Muscle layer of colon (tissue), 2 donors: ENCODE measurements around the gene SLC31A1.

Source experiments
- H3K27ac ChIP-seq: one replicate; pipeline ENCODE4 v1.7.0; 2013; ENCODE audit warnings: low read depth, mild to moderate bottlenecking, low read length, moderate library complexity
- H3K27me3 ChIP-seq, 2 donors: one replicate each; pipeline ENCODE4 v1.7.0; 2013; ENCODE audit warnings: low read length in 2 of 2, mild to moderate bottlenecking in 2 of 2; ENCODE audit not compliant: insufficient read depth in 2 of 2, control insufficient read depth in 1 of 2
- H3K36me3 ChIP-seq: one replicate; pipeline ENCODE4 v1.7.0; 2013; ENCODE audit warnings: mild to moderate bottlenecking, low read length; ENCODE audit not compliant: insufficient read depth
- H3K4me1 ChIP-seq: one replicate; pipeline ENCODE4 v1.7.0; 2013; ENCODE audit warnings: mild to moderate bottlenecking, low read length; ENCODE audit not compliant: insufficient read depth
- H3K4me3 ChIP-seq, 2 donors: one replicate each; pipeline ENCODE4 v1.7.0; 2013; ENCODE audit warnings: low read length in 2 of 2, low read depth in 1 of 2, mild to moderate bottlenecking in 1 of 2, moderate library complexity in 1 of 2
- H3K9ac ChIP-seq: one replicate; pipeline ENCODE4 v1.7.0; 2013; ENCODE audit warnings: low read length
- H3K9me3 ChIP-seq: one replicate; pipeline ENCODE4 v1.7.0; 2013; ENCODE audit warnings: mild to moderate bottlenecking, low read length
- donor health status: abdominal sarcoma.
- donor health status: Adenocarcinoma of cecum.

SLC31A1 gene

GRCh38 chr9:113187929-113188595 lies 33.3 kb upstream of the SLC31A1 start:
- Histone ChIP-seq H3K27ac (no peak overlapping the region), H3K4me3 (no peak overlapping the region)

GRCh38 chr9:113192455-113192854 lies 28.9 kb upstream of the SLC31A1 start:
- Histone ChIP-seq H3K9me3 (no peaks in the 10 kb centered on the region), H3K4me1 (no peaks in the 10 kb centered on the region), H3K4me3 (no peak overlapping the region), H3K9ac (no peak overlapping the region), H3K27me3 (no peaks in the 10 kb centered on the region), H3K36me3 (peaks cover 39% of the 10 kb centered on the region), H3K27ac (no peak overlapping the region)

More at GRCh38 chr9:113187929-113188595, 33.3 kb upstream of the SLC31A1 start:
- Histone ChIP-seq H3K9ac (no peak overlapping the region), H3K36me3 (peaks cover 67% of the 10 kb centered on the region), H3K27me3 (no peaks in the 10 kb centered on the region), H3K9me3 (no peaks in the 10 kb centered on the region), H3K4me1 (no peaks in the 10 kb centered on the region)

- Histone ChIP-seq H3K9ac (no peak overlapping the region), H3K27me3 (no peaks in the 10 kb centered on the region), H3K4me1 (no peaks in the 10 kb centered on the region), H3K4me3 (no peak overlapping the region), H3K9me3 (no peaks in the 10 kb centered on the region), H3K36me3 (peaks cover 48% of the 10 kb centered on the region), H3K27ac (no peak overlapping the region)
These were observed 21.5 kb upstream of the SLC31A1 start for GRCh38 chr9:113199683-113200329.

- Histone ChIP-seq H3K9ac (no peak overlapping the region), H3K36me3 (peaks cover 55% of the 10 kb centered on the region), H3K4me1 (no peaks in the 10 kb centered on the region)
These were observed 15.9 kb upstream of the SLC31A1 start for GRCh38 chr9:113205432-113205831.

GRCh38 chr9:113205861-113206260 lies 15.5 kb upstream of the SLC31A1 start:
- Histone ChIP-seq H3K9ac (no peak overlapping the region), H3K9me3 (no peaks in the 10 kb centered on the region), H3K27ac (no peak overlapping the region), H3K27me3 (no peaks in the 10 kb centered on the region), H3K36me3 (peaks cover 59% of the 10 kb centered on the region), H3K4me3 (no peak overlapping the region), H3K4me1 (no peaks in the 10 kb centered on the region)

More at GRCh38 chr9:113205432-113205831, 15.9 kb upstream of the SLC31A1 start:
- Histone ChIP-seq H3K27me3 (no peaks in the 10 kb centered on the region), H3K9me3 (no peaks in the 10 kb centered on the region), H3K27ac (no peak overlapping the region), H3K4me3 (no peak overlapping the region)

GRCh38 chr9:113210815-113211214 lies 10.5 kb upstream of the SLC31A1 start:
- no peak overlapping the region for H3K9ac ChIP-seq
- no peaks in the 10 kb centered on the region for H3K27me3 ChIP-seq
- H3K27ac ChIP-seq: no peak overlapping the region
- no peaks in the 10 kb centered on the region for H3K9me3 ChIP-seq
- no peaks in the 10 kb centered on the region for H3K4me1 ChIP-seq
- peaks cover 37% of the 10 kb centered on the region for H3K36me3 ChIP-seq
- no peak overlapping the region for H3K4me3 ChIP-seq

GRCh38 chr9:113215132-113215531 lies 6.2 kb upstream of the SLC31A1 start:
- Histone ChIP-seq H3K4me1 (peaks cover 8% of the 10 kb centered on the region), H3K9me3 (no peaks in the 10 kb centered on the region), H3K36me3 (peaks cover 8% of the 10 kb centered on the region), H3K9ac (no peak overlapping the region), H3K27me3 (no peaks in the 10 kb centered on the region), H3K27ac (no peak overlapping the region), H3K4me3 (no peak overlapping the region)

- H3K4me3 ChIP-seq: no peak overlapping the region
- peaks cover 3% of the 10 kb centered on the region for H3K36me3 ChIP-seq
- H3K9ac ChIP-seq: no peak overlapping the region
- peaks cover 13% of the 10 kb centered on the region for H3K4me1 ChIP-seq
- H3K9me3 ChIP-seq: no peaks in the 10 kb centered on the region
- H3K27me3 ChIP-seq: no peaks in the 10 kb centered on the region
- H3K27ac ChIP-seq: no peak overlapping the region
These were observed 4.9 kb upstream of the SLC31A1 start for GRCh38 chr9:113216406-113216805.

GRCh38 chr9:113219186-113219936 lies 2.0 kb upstream of the SLC31A1 start:
- Histone ChIP-seq H3K27ac (no peak overlapping the region), H3K9me3 (no peaks in the 10 kb centered on the region), H3K4me3 (no peak overlapping the region), H3K36me3 (peaks cover 3% of the 10 kb centered on the region), H3K9ac (no peak overlapping the region), H3K4me1 (peaks cover 27% of the 10 kb centered on the region), H3K27me3 (no peaks in the 10 kb centered on the region)

GRCh38 chr9:113219969-113220368 lies 1.4 kb upstream of the SLC31A1 start:
- Histone ChIP-seq H3K27me3 (no peaks in the 10 kb centered on the region), H3K9me3 (no peaks in the 10 kb centered on the region), H3K36me3 (peaks cover 4% of the 10 kb centered on the region), H3K9ac (peak overlapping the region; percentile 66), H3K27ac (peak overlapping the region; percentile 76), H3K4me3 (peak overlapping the region; percentile 63 to 84), H3K4me1 (peaks cover 27% of the 10 kb centered on the region)

- Histone ChIP-seq H3K9ac (peak overlapping the region; percentile 66), H3K4me3 (peak overlapping the region; percentile 63 to 84), H3K27me3 (no peaks in the 10 kb centered on the region), H3K27ac (peak overlapping the region; percentile 76), H3K9me3 (no peaks in the 10 kb centered on the region), H3K4me1 (peaks cover 27% of the 10 kb centered on the region), H3K36me3 (peaks cover 8% of the 10 kb centered on the region)
These were observed 809 bp upstream of the SLC31A1 start for GRCh38 chr9:113220467-113221002.
